ENCODE results near the gene PSAPL1.

Gene PSAPL1

DNA sequence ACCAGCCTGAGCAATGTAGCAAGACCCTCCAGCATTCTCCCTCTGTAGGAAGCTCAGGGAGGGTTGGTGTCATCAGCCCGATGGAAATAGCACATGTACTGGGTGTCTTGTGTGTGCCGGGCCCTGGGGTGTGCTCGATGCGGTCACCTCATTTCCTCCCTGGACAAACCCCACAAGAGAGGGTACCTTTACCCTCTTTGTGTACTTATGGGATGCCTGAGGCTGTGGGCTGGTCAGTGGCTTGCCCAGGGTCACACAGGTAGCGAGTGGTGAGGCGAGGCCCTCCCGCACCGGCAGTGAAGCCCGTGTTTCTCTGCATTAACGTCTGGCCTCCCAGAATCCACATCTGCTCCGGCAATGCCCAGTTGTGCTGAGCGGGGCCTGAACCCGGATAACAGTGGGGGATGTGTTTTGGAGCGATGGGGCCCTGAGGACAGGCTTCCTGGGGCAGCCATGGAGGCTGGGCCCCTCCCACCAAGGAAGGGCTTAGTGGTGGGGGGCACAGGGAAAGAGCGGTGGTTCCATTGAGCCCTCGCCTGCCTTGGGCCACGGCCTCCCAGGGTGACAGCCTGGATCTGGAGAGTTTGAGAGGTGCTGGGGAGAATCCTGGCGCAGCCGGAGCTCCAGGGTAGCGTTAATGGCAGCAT, 8.1 kb downstream of the PSAPL1 start:
- in situ Hi-C loops (cut with HindIII; ENCODE audit: low pct_unique_long_range_greater_than_20kb, low sequenced_read_pairs) = no loop called here
- no peak for DNase-seq (ENCODE audit: low read depth in 1 of 2, low spot score in 1 of 2)
- no peak for TF ChIP-seq JUND (IDR thresholded peaks at IDR 0.05; ENCODE audit: low read depth)

GRCh38 chr4:7425591-7426468, 8.9 kb downstream of the PSAPL1 start:
- in situ Hi-C loops (cut with HindIII; ENCODE audit: low pct_unique_long_range_greater_than_20kb, low sequenced_read_pairs) = no loop called here

DNA sequence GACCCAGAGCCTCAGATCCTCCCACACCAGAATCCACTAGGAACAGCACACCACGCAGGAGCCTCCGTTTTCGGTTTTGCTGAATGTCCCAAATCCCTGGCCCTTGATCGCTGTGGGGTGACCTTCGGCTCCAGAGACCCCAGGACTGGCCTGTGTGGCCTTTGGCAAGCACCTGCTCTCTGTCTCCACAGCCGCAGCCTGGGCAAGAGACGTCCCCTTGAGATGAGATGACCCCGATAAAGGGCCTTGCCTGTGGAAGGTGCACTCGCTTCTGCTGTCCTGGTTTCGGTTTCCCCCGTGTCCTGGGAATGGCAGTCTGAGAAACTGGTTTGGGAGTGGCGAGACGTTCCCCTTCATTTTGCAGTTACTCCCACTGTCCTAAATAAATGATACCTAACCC, 9.6 kb downstream of the PSAPL1 start:
- no peak for DNase-seq (ENCODE audit: low read depth in 1 of 2, low spot score in 1 of 2)
- in situ Hi-C loops (cut with HindIII; ENCODE audit: low pct_unique_long_range_greater_than_20kb, low sequenced_read_pairs) = no loop called here
- no peak for TF ChIP-seq JUND (IDR thresholded peaks at IDR 0.05; ENCODE audit: low read depth)

More at GRCh38 chr4:7425591-7426468, 8.9 kb downstream of the PSAPL1 start:
- no peak for DNase-seq (ENCODE audit: low read depth in 1 of 2, low spot score in 1 of 2)
- TF ChIP-seq JUND (IDR thresholded peaks at IDR 0.05; ENCODE audit: low read depth) = no peak

- no peak for TF ChIP-seq JUND (IDR thresholded peaks at IDR 0.05; ENCODE audit: low read depth)
- in situ Hi-C loops (cut with HindIII; ENCODE audit: low pct_unique_long_range_greater_than_20kb, low sequenced_read_pairs) = no loop called here
- no peak for DNase-seq (ENCODE audit: low read depth in 1 of 2, low spot score in 1 of 2)
Measured at GRCh38 chr4:7424553-7425111, 10.1 kb downstream of the PSAPL1 start.

- no peak for TF ChIP-seq JUND (IDR thresholded peaks at IDR 0.05; ENCODE audit: low read depth)
- DNase-seq (ENCODE audit: low read depth in 1 of 2, low spot score in 1 of 2) = peak in 1 of 2 experiments; percentile 37
- in situ Hi-C loops (cut with HindIII; ENCODE audit: low pct_unique_long_range_greater_than_20kb, low sequenced_read_pairs) = no loop called here
Measured at GRCh38 chr4:7423801-7424552, 10.8 kb downstream of the PSAPL1 start.

- TF ChIP-seq JUND (IDR thresholded peaks at IDR 0.05; ENCODE audit: low read depth) = no peak
- in situ Hi-C loops (cut with HindIII; ENCODE audit: low pct_unique_long_range_greater_than_20kb, low sequenced_read_pairs) = no loop called here
- DNase-seq (ENCODE audit: low read depth in 1 of 2, low spot score in 1 of 2) = no peak
Measured at GRCh38 chr4:7423391-7423790, 11.3 kb downstream of the PSAPL1 start.

- no peak for DNase-seq (ENCODE audit: low read depth in 1 of 2, low spot score in 1 of 2)
- no peak for TF ChIP-seq JUND (IDR thresholded peaks at IDR 0.05; ENCODE audit: low read depth)
- in situ Hi-C loops (cut with HindIII; ENCODE audit: low pct_unique_long_range_greater_than_20kb, low sequenced_read_pairs) = no loop called here
Measured at GRCh38 chr4:7422898-7423180, 11.9 kb downstream of the PSAPL1 start.

DNA sequence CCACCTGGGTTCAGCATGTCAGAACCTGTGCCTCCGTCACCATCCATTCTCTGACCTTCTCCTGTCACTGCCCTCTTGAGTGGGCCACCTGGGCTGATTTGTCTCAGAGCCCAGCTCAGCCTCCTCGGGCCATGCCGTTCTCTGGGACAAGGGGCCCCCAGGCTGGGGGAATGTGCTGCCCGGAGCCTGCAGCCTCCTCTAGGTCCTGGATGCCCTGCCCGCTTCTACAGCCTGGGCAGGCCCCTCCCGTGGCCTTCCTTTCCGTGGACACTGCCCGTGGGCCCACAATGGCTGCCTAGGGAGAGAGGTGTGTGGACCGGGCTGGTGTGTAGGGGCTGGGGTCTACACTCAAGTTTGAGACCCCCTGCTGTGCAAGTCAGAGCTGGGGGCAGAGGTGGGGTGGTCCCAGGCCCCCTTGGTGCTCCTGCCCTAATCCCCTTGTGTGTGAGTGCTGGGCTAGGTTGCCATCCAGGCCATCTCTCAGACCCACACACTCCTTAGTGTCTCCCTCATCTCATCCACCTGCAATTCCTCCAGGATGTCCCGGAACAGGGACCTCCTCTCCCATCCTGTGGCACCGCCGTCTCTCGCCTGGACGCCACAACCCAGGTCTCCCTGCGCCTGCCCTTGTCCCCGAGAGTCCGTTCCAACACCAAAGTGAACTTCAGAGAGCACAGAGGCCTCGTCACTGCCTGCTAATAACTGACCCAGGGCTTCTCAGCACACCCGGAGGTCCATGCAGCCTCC, 12.4 kb downstream of the PSAPL1 start:
- TF ChIP-seq JUND (IDR thresholded peaks at IDR 0.05; ENCODE audit: low read depth) = no peak
- in situ Hi-C loops (cut with HindIII; ENCODE audit: low pct_unique_long_range_greater_than_20kb, low sequenced_read_pairs) = no loop called here
- DNase-seq (ENCODE audit: low read depth in 1 of 2, low spot score in 1 of 2) = no peak

DNA sequence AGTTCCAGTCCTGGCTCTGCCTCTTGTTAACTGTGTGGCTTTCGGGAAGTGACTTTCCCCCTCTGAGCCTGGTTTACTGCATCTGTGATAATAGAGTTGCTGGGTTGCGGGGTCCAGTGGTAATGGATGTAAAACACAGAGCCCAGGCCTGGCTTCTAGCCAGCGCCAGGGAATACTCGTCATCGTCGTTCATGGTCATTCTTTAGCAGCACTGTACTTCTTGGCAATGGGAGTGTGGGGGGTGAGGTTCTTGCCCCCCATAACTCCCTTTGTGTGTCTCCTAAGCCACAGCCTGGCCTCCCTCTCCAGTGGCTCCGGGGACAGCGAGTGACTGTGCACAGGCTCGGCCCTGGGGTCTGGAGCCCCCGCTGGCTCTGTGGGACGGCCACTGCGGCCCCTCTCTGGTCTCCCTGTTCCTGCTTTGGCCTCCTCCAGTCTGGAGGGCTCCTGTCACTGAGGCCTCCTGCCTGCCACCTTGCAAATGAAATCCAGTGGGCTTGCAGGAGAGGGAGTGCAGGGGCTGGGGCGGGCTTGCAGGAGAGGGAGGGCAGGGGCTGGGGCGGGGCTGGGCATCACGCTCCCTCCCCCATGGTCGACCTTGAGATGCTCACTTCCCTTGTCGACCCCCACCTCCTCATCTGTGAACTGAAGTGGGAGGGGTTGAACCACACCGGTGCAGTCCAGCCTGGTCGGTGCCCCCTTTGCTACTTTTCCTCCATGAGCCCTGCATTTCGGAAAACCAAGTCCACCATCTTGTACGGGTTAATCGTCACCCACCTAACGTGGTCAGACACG, 13.2 kb downstream of the PSAPL1 start:
- no peak for DNase-seq (ENCODE audit: low read depth in 1 of 2, low spot score in 1 of 2)
- no peak for TF ChIP-seq JUND (IDR thresholded peaks at IDR 0.05; ENCODE audit: low read depth)
- in situ Hi-C loops (cut with HindIII; ENCODE audit: low pct_unique_long_range_greater_than_20kb, low sequenced_read_pairs) = no loop called here

DNA sequence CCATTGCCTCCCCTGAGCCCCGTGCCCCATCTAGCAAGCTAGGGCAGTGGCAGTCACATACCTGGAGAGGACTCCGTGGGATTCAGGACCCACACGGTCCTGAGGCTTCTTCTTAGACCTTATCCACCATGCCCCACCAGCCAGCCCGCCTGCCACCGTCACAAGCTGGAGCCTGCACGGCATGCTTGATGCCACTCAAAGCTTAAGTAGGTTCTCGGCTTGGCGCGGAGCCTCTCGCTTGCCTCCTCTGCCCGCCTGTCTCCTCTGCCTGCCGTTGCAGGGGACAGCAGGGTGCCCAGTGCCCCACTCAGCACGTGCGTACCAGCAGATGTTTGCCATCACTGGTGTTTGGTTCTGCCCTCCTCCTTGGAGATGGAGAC, 14.1 kb downstream of the PSAPL1 start:
- no peak for DNase-seq (ENCODE audit: low read depth in 1 of 2, low spot score in 1 of 2)
- in situ Hi-C loops (cut with HindIII; ENCODE audit: low pct_unique_long_range_greater_than_20kb, low sequenced_read_pairs) = no loop called here
- no peak for TF ChIP-seq JUND (IDR thresholded peaks at IDR 0.05; ENCODE audit: low read depth)

- TF ChIP-seq JUND (IDR thresholded peaks at IDR 0.05; ENCODE audit: low read depth) = no peak
- in situ Hi-C loops (cut with HindIII; ENCODE audit: low pct_unique_long_range_greater_than_20kb, low sequenced_read_pairs) = no loop called here
- DNase-seq (ENCODE audit: low read depth in 1 of 2, low spot score in 1 of 2) = peak in 1 of 2 experiments; percentile 10
Measured at GRCh38 chr4:7419961-7420660, 14.6 kb downstream of the PSAPL1 start.

All from T47D (cell line).